AG10803 (cell line): ENCODE measurements around the gene GALNT1.

Source experiments
- DNase-seq: peaks from one replicate; pipeline ENCODE4 v3.0.0; 2010; ENCODE audit warnings: low read depth
- H3K4me3 ChIP-seq: 2 replicates; pipeline ENCODE4 v1.5.1; 2011; ENCODE audit warnings: mild to moderate bottlenecking, low read length, control low read depth
- CTCF ChIP-seq: conservative IDR thresholded peaks from 2 replicates; pipeline ENCODE4 v1.5.1; 2011; ENCODE audit warnings: mild to moderate bottlenecking, low read length, control low read depth, inconsistent platforms

The GALNT1 gene

DNA sequence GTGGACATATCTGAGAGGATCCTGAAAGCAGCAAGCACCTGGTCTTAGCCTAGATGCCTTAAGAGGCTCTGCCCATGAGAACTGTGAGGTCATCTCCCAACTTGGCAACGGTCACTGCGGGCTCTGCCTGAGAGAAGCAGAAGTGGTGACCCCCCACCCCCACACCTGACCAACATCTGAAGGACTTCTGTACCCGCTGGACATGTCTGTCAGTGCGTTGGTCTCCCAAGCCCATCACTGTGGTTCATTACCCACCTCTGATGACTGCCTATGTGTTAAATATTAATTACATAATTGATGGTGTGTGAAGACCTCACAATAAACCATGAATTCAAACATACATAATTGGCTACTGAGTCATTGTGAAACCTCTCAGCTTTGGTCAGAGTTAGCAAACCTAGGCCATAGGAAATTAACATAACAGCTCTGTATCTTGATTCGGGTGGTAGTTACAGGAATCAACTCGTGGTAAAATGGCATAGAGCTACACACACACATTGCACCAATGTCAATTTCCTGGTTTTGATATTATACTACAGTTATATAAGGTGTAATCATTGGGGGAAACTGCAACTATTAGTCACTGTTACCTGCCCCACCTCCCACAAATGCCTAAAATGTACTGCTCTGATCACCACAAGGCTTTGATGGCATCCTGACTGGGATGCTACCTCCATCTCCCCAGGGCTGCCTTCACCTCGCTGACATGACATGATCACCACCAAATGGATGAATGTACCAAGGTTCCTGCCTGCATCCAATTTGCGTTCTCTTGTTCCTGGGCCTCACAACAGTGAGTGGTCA lies 4.3 kb upstream of the GALNT1 start:
- H3K4me3 ChIP-seq: no peak overlapping the region
- TF ChIP-seq CTCF: no peak
- no peak for DNase-seq

- no peak overlapping the region for H3K4me3 ChIP-seq
- no peak for DNase-seq
- TF ChIP-seq CTCF: no peak
These were observed 3.1 kb upstream of the GALNT1 start for GRCh38 chr18:35578481-35578880.

DNA sequence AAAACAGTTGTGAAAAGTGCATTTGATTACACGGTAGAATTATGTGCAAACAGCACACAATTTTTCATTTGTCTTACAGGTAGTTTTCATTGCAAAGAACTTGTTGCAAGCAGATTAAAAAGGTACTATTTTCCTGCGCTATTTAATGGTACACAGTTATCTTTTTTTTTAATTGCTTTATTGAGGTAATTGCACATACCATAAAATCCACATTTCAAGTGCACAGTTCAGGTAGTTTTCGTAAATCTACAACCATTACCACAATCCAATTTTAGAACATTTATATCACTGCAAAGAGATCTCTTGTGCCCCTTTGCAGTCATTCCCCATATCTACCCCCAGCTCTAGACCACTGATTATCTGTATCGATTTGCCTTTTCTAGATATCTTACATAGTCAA lies 2.6 kb upstream of the GALNT1 start:
- no peak for DNase-seq
- no peak for TF ChIP-seq CTCF
- H3K4me3 ChIP-seq: no peak overlapping the region

DNA sequence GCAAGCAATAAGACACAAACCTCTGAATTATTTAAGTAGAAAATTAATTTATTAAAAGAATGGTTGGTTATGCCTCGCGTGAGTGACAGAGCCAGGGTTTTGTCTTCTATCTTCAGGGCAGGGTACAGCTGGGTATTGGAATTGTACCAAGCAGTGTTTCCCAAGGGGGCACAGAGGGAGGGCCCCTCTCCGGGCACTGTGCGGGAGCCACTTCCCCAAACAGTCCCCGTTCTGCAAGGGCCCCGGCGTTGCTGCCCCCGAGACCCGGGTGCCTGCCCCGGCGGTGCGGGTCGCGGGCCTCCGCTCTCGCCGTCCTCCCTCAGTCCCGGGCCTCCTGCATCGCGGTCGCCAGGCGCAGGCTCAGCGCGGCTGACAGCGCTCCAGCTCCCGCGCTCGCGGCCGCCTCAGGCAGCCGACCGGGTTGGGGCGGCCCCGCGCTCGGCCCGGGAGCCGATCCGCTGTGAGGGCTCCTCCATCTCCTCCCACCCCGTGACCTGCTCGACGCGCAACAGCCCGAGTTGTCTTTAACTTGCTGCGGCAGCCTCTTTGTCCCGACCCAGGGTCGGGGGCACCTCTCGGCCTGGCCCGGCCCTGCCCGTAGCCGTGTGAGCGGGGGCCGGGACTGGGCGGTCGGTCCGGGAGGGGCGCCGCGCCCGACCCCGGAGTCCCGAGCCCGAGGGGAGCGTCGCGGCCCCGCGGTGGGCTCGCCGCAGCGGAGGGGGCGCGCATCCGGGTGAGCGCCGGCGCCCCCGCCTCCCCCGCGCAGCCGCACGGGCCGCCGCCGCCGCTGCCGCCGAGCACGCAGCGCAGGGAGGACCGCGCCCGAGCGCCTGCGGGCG lies 620 bp upstream of the GALNT1 start:
- TF ChIP-seq CTCF: no peak
- peak; percentile 52 for DNase-seq
- peak overlapping the region; percentile 66 for H3K4me3 ChIP-seq

DNA sequence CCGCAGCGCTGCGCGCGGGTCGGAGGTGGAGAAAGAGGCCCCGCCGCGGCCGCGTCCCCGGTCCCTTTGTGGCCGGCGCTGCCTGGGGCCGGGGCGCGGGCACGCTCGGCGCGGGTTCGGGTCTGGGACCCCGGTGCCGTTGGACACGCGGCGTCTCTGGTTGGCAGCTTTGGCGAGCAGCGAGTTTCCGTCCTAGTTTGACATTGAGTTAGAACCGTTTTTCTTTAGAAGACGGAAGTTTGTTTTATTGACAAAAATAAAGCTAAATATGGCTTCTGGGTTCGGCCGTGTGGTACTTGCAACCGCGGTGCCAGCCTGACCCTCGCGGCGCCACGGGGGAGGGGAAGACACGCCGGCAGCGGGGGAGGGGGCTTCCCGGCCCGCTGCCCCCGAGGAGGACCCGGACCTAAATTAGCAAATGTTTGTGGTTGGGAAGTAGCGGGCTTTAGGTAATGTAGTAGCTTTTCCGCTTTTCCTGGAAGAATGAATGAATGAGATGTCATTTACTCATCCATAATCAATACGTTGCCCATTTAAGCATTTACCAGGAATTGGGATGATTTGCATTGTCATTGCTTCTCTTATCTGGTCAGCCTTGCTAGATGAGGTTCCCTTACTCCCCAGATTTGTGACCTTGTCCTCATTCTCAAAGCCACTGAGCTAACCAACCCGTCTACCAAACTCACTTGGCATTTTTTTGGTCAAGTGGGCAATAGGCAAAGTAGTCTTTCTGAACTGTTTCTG lies 530 bp downstream of the GALNT1 start:
- DNase-seq: no peak
- TF ChIP-seq CTCF: no peak

GRCh38 chr18:35582899-35583558 lies 1.5 kb downstream of the GALNT1 start:
- no peak for TF ChIP-seq CTCF
- peak overlapping the region; percentile 18 for H3K4me3 ChIP-seq
- no peak for DNase-seq

More for the DNA sequence above, 530 bp downstream of the GALNT1 start:
- peak overlapping the region; percentile 73 for H3K4me3 ChIP-seq
